Stimulated activated CD8-positive, alpha-beta memory T cell treated with anti-CD3 and anti-CD28 coated beads, Interleukin-4, amount 100 ng/mL, for 1 hour (primary cell): Measurements from ENCODE around the gene STAM2.

Source experiments
- DNase-seq, 2 donors: peaks; one replicate each; pipeline ENCODE4 v3.0.0-alpha.2; 2020; ENCODE audit warnings: low read depth in 2 of 2, low spot score in 1 of 2

STAM2 gene

DNA sequence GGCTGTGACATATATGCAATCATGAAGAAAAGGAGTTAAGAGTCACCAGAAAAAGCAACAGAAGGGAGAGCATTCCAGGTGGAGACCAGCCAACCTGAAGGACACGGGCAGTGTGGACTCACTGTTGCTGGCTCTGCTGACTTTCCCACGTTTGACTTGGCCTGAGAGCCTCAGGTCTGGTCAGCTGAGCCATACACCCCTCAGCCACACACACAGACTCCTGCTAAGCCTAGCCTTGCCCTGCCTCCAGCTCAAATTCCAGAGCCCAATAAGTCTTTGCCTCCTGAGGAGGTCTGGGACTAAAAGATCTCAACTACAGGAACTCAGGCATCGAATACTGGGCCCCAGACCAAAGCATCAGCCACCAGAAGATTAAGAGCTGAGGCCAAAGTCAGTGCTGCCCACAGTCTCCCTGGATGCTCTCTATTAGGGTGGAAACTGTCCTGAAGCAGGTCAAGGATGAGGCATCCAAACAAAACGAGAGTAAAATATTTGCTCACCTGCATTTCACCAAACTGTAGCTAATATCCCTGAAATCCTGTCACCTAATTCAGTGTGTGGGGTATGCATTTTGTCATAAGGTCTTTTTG, 100.0 kb downstream of the STAM2 start:
- DNase-seq: no peak

GRCh38 chr2:152072011-152072410, 103.6 kb downstream of the STAM2 start:
- DNase-seq: no peak

DNA sequence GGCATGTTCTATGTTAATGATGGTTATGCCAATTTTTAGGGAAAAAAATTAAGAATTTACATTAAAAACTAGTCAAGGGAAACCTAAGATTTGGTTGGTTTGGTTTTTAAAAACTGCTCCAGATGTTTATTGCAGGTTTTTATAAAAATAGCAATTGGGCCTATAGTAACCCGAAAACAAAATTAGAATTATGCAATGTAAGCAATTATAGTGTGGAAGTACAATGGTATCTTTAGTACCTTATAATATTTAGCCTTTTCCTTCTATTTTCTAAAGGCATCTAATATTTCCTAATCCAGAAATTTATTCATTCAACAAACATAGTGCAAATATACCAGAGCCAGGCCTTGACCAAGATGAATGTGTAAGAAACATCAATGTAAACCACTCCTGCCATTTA, 104.0 kb downstream of the STAM2 start:
- DNase-seq: no peak

DNA sequence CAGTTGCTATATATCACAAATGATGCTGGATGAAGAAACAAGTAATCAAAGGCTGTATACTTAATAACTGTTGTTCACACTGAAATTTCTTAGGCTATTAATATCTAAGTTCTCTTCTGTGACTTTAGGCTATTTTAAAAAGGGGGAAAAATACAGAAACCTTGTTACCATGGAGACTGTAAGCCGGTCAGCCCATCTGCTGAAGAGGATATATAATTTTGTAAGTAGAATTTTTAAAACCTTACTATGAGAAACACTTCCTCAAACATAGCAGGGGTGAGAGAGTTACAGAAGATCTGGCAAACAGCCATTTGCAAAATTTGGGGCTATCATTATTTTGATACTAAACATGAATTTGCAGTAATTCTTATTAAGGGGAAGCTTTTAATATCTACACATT, 104.5 kb downstream of the STAM2 start:
- no peak for DNase-seq

GRCh38 chr2:152068226-152068625, 107.3 kb downstream of the STAM2 start:
- DNase-seq: no peak

- DNase-seq: no peak
Observed at GRCh38 chr2:152067823-152068222, 107.7 kb downstream of the STAM2 start.
